ENCODE results near the gene AFMID. TPM values are rescaled to one million over a fixed set of nuclear protein-coding genes. Genes with fewer than 3 reads are reported as not detected.
A peak's percentile ranks its signal among the peaks of the same experiment; 100 is the strongest.

The AFMID gene
- total and polyA plus RNA-seq, 9 of the 15 experiments (the other 6 are each of a cell fraction or from before 2014, with no cell fraction given) = 62.1 to 188 (median 74.4) TPM

DNA sequence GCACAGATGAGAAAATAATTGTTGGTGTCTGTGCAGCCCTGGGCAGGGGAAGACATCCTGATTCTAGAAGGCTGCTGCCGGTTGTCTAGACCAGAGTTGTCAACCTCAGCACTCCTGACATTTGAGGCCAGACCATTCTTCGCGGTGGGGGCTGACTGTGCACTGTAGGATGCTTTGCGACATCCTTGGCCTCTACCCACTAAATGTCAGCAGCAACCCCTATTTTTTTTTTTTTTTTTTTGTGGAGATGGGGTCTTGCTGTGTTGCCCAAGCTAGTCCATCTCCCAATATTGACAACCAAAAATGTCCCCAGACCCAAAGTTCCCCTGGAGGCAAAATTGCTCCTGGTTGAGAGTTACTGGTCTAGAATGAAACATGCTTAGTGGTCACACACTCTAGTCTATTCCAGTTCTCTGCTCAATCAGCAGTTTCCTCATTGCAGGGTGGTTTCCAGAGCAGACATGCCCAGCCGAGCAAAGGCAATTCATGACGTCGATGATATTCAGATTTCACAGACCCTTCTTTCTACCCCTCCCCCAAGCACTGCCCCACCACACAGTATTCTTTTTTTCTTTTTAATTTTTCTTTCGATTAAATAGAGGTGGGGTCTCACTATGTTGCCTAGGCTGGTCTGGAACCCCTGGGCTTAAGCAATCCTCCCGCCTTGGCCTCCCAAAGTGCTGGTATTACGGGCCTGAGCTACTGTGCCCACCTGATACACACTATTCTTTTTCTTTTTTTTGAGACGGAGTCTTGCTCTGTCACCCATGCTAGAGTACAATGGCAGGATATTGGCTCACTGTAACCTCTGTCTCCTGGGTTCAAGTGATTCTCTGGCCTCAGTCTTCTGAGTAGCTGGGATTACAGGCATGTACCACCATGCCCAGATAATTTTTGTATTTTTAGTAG is 32.0 kb upstream of the AFMID start (continued):
- TF ChIP-seq, protein P1, sequence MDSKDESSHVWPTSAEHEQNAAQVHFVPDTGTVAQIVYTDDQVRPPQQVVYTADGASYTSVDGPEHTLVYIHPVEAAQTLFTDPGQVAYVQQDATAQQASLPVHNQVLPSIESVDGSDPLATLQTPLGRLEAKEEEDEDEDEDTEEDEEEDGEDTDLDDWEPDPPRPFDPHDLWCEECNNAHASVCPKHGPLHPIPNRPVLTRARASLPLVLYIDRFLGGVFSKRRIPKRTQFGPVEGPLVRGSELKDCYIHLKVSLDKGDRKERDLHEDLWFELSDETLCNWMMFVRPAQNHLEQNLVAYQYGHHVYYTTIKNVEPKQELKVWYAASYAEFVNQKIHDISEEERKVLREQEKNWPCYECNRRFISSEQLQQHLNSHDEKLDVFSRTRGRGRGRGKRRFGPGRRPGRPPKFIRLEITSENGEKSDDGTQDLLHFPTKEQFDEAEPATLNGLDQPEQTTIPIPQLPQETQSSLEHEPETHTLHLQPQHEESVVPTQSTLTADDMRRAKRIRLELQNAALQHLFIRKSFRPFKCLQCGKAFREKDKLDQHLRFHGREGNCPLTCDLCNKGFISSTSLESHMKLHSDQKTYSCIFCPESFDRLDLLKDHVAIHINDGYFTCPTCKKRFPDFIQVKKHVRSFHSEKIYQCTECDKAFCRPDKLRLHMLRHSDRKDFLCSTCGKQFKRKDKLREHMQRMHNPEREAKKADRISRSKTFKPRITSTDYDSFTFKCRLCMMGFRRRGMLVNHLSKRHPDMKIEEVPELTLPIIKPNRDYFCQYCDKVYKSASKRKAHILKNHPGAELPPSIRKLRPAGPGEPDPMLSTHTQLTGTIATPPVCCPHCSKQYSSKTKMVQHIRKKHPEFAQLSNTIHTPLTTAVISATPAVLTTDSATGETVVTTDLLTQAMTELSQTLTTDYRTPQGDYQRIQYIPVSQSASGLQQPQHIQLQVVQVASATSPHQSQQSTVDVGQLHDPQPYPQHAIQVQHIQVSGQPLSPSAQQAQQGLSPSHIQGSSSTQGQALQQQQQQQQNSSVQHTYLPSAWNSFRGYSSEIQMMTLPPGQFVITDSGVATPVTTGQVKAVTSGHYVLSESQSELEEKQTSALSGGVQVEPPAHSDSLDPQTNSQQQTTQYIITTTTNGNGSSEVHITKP (IDR thresholded peaks at IDR 0.05; ENCODE audit: partially characterized antibody) = peak; percentile 95
- TF ChIP-seq ARHGAP35 (IDR thresholded peaks at IDR 0.05; ENCODE audit: partially characterized antibody) (no peak), CCNT2 (IDR thresholded peaks at IDR 0.05; ENCODE audit: borderline replicate concordance, extremely low read depth, insufficient read length, low read depth, low read length) (no peak), PCBP1 (IDR thresholded peaks at IDR 0.05; ENCODE audit: low read depth, low read length, poor library complexity, severe bottlenecking) (no peak), NBN (IDR thresholded peaks at IDR 0.05; ENCODE audit: low read depth) (no peak), CBX3 (IDR thresholded peaks at IDR 0.05; ENCODE audit: borderline replicate concordance in 1 of 2, low read length in 2 of 2) (no peak), ZBTB17 (CRISPR knock-in tag; IDR thresholded peaks at IDR 0.05) (0 out of 2 replicates have a peak, but pooled peaks have one; percentile 34), ZNF316 (IDR thresholded peaks at IDR 0.05) (peak; percentile 67), SNRNP70 (optimal IDR thresholded peaks at IDR 0.05; ENCODE audit: low read depth, low read length) (no peak)
- TF ChIP-seq, protein P2, sequence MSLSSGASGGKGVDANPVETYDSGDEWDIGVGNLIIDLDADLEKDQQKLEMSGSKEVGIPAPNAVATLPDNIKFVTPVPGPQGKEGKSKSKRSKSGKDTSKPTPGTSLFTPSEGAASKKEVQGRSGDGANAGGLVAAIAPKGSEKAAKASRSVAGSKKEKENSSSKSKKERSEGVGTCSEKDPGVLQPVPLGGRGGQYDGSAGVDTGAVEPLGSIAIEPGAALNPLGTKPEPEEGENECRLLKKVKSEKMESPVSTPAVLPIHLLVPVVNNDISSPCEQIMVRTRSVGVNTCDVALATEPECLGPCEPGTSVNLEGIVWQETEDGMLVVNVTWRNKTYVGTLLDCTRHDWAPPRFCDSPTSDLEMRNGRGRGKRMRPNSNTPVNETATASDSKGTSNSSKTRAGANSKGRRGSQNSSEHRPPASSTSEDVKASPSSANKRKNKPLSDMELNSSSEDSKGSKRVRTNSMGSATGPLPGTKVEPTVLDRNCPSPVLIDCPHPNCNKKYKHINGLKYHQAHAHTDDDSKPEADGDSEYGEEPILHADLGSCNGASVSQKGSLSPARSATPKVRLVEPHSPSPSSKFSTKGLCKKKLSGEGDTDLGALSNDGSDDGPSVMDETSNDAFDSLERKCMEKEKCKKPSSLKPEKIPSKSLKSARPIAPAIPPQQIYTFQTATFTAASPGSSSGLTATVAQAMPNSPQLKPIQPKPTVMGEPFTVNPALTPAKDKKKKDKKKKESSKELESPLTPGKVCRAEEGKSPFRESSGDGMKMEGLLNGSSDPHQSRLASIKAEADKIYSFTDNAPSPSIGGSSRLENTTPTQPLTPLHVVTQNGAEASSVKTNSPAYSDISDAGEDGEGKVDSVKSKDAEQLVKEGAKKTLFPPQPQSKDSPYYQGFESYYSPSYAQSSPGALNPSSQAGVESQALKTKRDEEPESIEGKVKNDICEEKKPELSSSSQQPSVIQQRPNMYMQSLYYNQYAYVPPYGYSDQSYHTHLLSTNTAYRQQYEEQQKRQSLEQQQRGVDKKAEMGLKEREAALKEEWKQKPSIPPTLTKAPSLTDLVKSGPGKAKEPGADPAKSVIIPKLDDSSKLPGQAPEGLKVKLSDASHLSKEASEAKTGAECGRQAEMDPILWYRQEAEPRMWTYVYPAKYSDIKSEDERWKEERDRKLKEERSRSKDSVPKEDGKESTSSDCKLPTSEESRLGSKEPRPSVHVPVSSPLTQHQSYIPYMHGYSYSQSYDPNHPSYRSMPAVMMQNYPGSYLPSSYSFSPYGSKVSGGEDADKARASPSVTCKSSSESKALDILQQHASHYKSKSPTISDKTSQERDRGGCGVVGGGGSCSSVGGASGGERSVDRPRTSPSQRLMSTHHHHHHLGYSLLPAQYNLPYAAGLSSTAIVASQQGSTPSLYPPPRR (CRISPR knock-in tag; IDR thresholded peaks at IDR 0.05; ENCODE audit: borderline replicate concordance) = no peak
- TF ChIP-seq, protein P3, sequence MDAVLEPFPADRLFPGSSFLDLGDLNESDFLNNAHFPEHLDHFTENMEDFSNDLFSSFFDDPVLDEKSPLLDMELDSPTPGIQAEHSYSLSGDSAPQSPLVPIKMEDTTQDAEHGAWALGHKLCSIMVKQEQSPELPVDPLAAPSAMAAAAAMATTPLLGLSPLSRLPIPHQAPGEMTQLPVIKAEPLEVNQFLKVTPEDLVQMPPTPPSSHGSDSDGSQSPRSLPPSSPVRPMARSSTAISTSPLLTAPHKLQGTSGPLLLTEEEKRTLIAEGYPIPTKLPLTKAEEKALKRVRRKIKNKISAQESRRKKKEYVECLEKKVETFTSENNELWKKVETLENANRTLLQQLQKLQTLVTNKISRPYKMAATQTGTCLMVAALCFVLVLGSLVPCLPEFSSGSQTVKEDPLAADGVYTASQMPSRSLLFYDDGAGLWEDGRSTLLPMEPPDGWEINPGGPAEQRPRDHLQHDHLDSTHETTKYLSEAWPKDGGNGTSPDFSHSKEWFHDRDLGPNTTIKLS (IDR thresholded peaks at IDR 0.05; ENCODE audit: borderline replicate concordance, low read depth) = no peak
